Astrocyte of the cerebellum (primary cell): ENCODE results near the gene MMP1.
"Not testable (repeated sequence)": the region's sequence is repeated elsewhere in the genome, so short reads cannot be mapped to it uniquely, and the experiment has no call there.

Source experiments
- DNase-seq: peaks from one replicate; pipeline ENCODE4 v3.0.0-alpha.2; 2011; ENCODE audit warnings: low read depth
- H3K4me3 ChIP-seq: 2 replicates; pipeline ENCODE4 v1.5.1; 2011; ENCODE audit warnings: mild to moderate bottlenecking, low read depth, low read length, moderate library complexity
- CTCF ChIP-seq: IDR thresholded peaks from 2 replicates; pipeline ENCODE4 v1.5.1; 2012; ENCODE audit warnings: low read length, low read depth, moderate library complexity, mild to moderate bottlenecking; ENCODE audit errors: missing control alignments
- in situ Hi-C: cut with HindIII; loops from 2 replicates; pipeline ENCODE4 v1.10.0; 2017; ENCODE audit warnings: low sequenced_read_pairs

The MMP1 gene

DNA sequence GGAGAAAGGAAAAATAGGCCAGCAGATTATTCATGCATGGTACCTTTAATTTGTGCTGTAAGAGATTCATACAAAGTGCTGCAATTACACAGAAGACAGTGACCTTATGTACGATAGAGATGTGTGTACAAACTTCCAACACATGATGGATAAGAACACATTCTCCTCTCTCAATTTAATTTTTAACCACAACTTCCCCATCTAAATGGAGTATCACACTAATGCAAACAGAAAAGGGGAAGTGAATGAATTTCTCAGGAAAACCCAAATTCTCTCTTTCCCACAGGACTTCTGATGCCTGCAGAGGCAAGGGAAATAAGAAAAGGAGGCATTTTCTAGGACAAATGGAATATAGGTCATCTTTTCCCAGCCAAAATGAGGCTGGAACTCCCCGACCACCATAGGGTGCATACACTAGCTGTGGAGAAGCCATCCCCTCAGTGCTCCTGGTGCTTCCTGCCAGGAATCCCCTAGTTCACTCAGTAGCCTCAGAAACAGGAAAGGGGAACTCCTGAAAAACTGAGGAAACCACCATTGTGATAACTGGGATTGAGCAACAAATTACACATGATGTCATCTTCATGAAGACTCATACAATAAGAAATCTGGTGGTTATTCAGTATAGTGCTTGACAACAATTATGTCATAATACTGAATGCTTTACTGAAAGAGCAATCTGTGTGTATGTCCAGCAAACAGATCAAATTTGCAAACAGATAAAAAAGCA, 40.0 kb downstream of the MMP1 start:
- no peak overlapping the region for H3K4me3 ChIP-seq
- no peak for TF ChIP-seq CTCF
- in situ Hi-C loops: no loop called here
- DNase-seq: no peak

- TF ChIP-seq CTCF: no peak
- H3K4me3 ChIP-seq: no peak overlapping the region
- in situ Hi-C loops: no loop called here
- DNase-seq: no peak
Measured at GRCh38 chr11:102753267-102753666, 44.7 kb downstream of the MMP1 start.

DNA sequence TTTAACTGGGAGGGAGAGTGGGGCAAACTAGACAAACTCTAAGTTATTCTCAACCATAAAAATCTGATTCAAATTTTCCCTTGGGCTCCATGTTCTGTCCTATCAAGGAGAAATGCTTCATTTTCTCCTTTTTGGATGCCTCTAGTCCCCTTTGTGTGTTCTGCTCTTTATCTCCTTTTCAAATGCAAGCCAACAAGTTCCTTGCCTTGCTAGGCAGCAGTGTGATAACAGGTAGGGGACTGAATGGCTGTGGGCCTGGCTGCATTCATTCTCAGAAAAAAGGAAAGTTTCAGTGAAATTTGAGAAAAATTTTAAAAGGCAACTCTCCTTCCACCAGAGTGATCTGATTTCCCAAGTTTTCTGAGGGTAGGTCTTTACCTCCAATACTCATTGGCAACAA, 46.3 kb downstream of the MMP1 start:
- H3K4me3 ChIP-seq: no peak overlapping the region
- TF ChIP-seq CTCF: no peak
- in situ Hi-C loops: no loop called here

DNA sequence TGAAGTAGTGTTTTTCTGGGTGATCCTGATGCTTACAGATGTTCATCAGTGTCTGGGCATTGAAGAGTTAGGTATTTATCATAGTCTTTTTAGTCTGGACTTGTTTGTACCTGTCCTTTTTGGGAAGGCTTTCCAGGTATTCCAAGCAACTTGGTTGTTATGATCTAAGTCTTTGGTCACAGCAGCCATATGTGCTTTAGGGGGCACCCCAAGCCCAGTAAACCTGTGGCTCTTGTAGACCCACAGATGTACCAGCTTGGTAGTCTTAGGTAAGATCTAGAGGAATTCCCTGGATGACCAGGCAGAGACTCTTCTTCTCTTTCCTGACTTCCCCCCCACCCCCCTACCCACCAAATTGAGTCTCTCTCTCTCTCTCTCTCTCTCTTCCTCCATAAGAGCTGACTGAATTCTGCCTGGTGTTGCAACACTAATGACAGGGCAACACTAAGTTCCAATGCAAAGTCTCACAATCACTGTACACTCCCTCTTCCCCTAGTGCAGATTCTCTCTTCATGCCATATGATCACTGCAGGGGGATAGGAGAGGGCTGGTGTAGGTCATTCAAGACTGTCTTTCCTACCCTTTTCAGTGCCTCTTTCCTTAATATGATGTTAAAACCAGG, 48.7 kb downstream of the MMP1 start:
- in situ Hi-C loops: no loop called here
- no peak for TF ChIP-seq CTCF
- H3K4me3 ChIP-seq: no peak overlapping the region
- DNase-seq: no peak

More for the DNA sequence above, 46.3 kb downstream of the MMP1 start:
- no peak for DNase-seq

- DNase-seq, in situ Hi-C loops, H3K4me3 ChIP-seq: not testable (repeated sequence)
Measured at GRCh38 chr11:102746746-102747578, 51.0 kb downstream of the MMP1 start.
